SH-SY5Y (cell line): Measurements from ENCODE around the gene PITPNC1.

Source experiments
- GATA2 ChIP-seq: IDR thresholded peaks from 2 replicates; pipeline ENCODE4 v1.6.1; 2011; ENCODE audit warnings: mild to moderate bottlenecking, low read depth, low read length
- GATA3 ChIP-seq: IDR thresholded peaks from 2 replicates; pipeline ENCODE4 v1.6.1; 2011; ENCODE audit warnings: low read depth, mild to moderate bottlenecking, low read length, moderate library complexity

GRCh38 chr17:67393809-67394397, 16.8 kb downstream of the PITPNC1 start:
- TF ChIP-seq GATA2, result no peak
- TF ChIP-seq GATA3, result no peak
